ENCODE measurements around the gene TAAR5.

DNA sequence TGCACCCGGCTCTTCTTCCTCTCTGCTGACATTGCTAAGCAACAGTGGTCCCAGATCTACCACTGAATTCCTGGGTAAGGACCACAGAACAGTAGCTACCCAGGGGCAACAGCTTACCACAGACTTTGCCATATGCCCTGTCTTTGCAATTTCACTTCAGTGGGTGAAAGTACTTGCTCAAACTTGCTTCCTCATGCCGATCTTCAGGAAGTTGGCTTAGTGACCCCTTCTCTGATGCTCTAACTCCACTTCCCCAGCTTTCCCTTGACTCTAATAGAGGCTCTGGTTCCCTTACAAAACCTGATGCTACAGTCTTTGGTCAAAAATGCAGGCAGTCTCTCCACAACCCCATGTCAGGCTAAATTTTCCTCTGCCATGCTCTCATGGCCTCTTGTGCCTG is 3.3 kb upstream of the TAAR5 start:
- TF ChIP-seq, protein P1, sequence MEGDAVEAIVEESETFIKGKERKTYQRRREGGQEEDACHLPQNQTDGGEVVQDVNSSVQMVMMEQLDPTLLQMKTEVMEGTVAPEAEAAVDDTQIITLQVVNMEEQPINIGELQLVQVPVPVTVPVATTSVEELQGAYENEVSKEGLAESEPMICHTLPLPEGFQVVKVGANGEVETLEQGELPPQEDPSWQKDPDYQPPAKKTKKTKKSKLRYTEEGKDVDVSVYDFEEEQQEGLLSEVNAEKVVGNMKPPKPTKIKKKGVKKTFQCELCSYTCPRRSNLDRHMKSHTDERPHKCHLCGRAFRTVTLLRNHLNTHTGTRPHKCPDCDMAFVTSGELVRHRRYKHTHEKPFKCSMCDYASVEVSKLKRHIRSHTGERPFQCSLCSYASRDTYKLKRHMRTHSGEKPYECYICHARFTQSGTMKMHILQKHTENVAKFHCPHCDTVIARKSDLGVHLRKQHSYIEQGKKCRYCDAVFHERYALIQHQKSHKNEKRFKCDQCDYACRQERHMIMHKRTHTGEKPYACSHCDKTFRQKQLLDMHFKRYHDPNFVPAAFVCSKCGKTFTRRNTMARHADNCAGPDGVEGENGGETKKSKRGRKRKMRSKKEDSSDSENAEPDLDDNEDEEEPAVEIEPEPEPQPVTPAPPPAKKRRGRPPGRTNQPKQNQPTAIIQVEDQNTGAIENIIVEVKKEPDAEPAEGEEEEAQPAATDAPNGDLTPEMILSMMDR (IDR thresholded peaks at IDR 0.05): no peak
- TF ChIP-seq POLR2AphosphoS5 (IDR thresholded peaks at IDR 0.05): no peak
- TF ChIP-seq POLR2A (IDR thresholded peaks at IDR 0.05): no peak

All from breast epithelium (tissue), 3 donors.